GM18526 (cell line): ENCODE results near the gene GPR152.
A peak's percentile ranks its signal among the peaks of the same experiment; 100 is the strongest.

Experiments
- POLR2A ChIP-seq: IDR thresholded peaks from 3 replicates; pipeline ENCODE4 v1.6.1; 2011; ENCODE audit not compliant: insufficient read length; ENCODE audit errors: extremely low read depth

Gene GPR152

DNA sequence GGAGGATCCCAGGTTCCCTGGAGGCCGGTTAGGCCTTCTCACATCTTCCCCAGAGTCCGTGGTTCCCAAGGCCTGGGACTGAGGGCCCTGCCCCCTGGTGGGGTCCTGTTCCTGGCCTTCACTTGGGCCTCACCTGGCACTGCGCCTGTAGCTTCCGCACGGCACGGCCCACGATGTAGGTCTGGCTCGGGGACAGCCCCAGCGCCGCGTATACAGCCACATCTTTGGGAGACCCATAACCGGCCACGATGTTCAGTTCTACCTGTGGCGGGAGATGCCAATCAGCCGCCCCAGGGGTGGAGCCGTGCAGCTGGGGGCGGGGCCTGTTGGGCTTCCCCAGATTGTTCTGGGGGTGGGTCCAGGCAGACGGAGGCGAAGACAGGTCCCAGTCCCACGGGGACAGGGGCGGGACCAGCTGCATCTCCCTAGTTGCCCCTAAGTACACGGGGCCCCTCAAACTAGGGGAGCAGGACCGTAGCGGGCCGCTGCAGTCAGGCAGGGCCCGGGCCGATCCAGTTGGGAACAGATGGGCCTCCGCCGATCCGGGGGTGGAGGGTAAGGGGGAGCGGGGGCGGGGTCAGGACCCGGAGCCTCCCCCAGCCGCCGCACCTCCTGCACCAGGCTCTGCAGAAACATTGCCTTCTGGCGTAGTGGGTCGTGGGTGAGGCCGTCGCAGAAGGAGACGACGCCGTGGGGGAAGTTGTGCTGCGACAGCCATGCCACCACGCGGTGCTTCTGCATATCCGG, 40.4 kb upstream of the GPR152 start:
- TF ChIP-seq POLR2A: no peak

DNA sequence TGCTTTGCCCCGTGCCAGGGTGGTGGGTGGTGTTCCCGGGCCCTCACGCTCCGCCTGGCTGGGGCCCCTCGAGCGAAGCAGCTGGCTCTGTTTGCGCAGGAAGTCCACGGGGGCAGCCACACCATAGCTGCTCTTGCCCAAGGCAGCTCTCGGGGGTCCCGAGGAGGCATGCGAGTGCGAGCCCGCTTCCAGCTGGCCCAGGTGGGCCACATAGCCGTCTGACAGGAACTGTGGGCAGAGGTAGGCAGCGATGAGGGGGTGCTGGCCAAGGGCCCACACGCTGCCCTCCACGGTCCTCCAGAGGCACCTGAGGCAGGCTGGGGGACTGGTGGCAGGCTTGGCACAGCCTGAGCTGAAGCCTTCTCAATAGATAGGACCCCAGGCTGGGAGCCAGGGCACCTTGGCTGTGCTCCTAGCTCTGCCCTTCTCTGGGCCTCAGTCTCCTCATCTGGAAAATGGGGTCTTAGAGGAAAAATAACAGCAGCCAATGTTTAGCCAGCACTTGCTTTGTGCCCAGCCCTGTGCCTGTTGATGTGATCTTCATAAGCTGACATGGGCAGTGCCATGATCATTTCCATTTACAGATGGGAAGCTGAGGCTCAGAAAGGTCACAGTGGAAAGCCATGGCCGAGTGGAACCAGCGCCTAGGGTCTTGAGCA, 39.7 kb upstream of the GPR152 start:
- TF ChIP-seq POLR2A: no peak

DNA sequence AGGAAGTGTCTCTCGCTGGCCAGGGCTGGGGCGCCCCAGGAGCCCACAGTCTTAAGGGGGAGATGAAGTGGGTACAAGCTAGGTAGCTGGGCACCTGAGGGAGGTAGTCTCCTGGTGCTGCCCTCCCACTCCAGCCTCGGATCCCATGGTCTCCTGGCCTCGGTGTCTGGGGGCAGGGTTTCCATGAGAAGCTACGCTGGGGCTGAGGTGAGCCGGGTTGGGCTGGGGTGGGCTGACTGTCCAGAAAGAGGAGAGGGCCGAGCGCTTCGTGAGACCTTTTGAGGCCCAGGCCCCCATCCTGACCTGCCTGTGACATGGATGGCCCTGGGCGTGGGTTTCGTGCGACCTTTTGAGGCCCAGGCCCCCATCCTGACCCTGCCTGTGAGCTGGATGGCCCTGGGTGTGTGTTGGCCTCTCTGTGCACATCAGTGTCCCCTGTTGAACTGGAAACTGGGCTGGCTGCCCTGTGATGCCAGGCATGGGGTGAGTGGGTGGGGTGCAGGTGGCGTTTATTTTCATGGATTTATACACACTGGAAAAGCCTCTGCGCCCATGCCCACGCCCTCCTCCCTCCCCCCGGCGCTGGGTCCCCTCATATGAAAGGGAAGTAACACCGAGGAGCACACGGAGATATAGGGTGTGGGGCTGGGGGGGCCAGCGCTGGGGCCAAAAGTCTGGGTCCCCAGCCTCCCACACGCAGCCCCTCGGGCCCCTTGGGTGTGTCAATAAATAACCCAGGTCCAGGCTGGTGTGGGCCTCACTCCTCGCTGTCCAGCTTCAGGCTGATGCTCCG, 38.9 kb upstream of the GPR152 start:
- TF ChIP-seq POLR2A: no peak

DNA sequence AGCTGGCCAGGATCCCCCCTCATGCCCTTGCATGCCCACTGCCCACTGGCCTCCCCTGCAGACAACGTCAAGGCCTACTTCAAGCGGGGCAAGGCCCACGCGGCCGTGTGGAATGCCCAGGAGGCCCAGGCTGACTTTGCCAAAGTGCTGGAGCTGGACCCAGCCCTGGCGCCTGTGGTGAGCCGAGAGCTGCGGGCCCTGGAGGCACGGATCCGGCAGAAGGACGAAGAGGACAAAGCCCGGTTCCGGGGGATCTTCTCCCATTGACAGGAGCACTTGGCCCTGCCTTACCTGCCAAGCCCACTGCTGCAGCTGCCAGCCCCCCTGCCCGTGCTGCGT, 38.2 kb upstream of the GPR152 start:
- no peak for TF ChIP-seq POLR2A

DNA sequence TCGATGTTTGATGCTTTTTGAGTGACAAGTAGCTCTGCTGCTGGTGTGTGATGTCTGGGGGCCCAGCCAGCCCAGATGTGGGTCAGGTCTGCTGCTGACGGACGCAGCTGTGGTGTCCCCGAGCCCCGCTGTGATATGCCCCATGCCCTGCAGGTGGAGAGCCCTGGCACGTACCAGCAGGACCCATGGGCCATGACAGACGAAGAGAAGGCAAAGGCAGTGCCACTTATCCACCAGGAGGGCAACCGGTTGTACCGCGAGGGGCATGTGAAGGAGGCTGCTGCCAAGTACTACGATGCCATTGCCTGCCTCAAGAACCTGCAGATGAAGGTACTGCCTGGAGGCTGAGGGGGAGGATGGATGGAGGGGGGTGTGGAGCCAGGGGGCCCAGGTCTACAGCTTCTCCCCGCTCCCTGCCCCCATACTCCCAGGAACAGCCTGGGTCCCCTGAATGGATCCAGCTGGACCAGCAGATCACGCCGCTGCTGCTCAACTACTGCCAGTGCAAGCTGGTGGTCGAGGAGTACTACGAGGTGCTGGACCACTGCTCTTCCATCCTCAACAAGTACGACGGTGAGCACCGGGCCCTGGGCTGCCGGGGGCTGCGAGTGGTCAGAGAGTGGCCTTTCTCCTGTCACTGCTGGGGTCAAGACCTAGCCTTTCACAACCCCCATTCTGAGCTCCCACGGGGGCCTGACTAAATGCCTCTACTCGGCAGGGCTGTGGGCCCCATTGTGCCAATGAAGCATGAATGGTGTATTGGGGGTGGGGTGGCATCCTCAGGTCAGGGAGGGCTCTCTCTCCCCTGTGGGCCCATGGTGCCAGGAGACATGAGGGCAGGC, 37.6 kb upstream of the GPR152 start:
- no peak for TF ChIP-seq POLR2A

DNA sequence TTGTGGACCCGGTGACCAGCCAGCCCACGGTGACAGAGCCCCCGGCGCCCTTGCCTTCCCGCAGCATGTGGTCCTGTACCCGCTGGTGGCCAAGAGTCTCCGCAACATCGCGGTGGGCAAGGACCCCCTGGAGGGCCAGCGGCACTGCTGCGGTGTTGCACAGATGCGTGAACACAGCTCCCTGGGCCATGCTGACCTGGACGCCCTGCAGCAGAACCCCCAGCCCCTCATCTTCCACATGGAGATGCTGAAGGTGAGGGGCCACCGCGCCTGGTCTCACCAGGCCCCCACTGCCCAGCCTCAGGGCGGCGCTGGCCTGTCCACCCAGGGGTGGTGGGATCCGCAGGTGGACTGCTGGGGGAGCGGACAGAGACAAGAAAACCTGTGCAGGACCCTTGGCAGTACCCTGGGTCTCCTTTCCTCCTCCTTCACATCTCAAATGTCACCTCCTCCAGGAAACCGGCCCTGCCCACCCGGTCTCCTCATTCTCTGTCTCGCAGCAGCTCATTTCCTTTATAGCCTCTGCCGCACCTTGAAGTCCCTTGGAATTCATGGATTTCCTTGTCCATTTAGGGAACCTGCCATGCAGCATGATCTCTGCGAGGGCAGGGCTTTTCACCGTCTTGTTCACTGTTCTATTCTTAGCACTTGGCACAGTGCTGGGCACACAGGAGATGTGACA, 36.8 kb upstream of the GPR152 start:
- TF ChIP-seq POLR2A: no peak

DNA sequence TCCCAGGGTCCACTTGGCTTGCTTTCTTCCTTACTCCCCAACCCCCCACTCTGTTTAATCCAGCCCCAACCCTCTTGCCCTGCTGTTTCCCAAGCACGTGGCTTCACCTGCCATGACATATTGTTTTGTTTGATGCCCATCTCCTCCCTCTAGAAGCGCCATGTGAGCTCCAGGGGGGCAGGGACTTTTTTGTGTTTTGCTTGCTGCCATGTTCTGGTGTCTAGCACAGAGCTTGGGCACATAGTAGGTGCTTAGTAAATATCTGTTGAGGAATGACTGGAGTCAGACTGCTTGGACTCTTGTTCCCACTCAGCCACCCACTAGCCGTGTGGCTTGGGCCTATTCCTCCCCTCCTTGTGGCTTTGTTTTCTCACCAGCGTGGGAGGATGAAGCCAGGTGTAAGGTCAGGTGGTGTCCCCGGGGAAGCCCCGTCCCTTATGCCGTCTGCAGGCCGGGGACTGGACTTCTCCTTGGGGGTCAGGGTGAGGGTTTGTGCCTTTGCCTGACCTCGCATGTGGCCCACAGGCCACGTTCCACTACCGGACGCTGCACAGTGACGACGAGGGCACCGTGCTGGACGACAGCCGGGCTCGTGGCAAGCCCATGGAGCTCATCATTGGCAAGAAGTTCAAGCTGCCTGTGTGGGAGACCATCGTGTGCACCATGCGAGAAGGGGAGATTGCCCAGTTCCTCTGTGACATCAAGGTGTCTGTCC, 34.1 kb upstream of the GPR152 start:
- no peak for TF ChIP-seq POLR2A

DNA sequence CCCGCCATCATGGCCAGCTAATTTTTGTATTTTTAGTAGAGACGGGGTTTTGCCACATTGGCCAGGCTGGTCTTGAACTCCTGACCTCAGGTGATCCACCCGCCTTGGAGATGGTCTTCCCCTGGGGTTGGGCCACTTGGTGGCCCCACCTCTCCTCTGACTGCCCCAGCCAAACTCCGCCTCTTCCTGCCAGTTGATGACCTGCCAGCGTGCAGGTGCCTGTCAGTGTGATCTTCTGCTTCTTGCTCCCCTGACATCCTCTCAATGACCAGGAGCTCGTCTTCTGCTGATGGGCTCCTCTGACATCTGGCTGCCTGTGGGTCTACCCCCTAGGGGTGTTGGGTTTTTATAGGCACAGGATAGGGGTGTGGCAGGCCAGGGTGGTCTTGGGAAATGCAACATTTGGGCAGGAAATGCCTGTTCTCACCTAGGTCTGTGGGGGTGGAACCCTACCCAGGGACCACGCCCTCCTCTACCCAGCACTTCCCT, 33.4 kb upstream of the GPR152 start:
- peak; percentile 84 for TF ChIP-seq POLR2A

DNA sequence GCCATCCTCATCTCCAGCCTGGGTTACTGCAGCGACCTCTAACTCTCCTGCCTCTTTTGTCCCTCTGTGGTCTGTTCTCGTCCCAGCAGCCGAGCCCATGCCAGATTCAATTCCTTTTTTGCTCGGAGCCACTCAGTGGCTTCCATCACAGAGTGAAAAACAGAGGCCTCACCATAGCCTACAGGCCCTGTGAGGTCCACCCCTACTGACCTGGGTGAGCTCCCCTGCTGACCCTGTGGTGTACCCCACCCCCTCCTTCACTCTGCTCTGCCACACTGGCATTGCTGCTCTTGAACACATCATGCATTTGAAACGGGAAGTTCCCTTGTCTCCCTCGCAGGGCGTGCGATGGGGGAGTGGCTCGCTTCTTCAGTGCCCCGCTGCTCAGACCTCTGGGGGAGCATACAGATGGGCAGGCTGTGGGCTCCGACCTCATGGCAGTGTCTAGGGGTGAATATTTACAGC, 32.4 kb upstream of the GPR152 start:
- peak; percentile 42 for TF ChIP-seq POLR2A

DNA sequence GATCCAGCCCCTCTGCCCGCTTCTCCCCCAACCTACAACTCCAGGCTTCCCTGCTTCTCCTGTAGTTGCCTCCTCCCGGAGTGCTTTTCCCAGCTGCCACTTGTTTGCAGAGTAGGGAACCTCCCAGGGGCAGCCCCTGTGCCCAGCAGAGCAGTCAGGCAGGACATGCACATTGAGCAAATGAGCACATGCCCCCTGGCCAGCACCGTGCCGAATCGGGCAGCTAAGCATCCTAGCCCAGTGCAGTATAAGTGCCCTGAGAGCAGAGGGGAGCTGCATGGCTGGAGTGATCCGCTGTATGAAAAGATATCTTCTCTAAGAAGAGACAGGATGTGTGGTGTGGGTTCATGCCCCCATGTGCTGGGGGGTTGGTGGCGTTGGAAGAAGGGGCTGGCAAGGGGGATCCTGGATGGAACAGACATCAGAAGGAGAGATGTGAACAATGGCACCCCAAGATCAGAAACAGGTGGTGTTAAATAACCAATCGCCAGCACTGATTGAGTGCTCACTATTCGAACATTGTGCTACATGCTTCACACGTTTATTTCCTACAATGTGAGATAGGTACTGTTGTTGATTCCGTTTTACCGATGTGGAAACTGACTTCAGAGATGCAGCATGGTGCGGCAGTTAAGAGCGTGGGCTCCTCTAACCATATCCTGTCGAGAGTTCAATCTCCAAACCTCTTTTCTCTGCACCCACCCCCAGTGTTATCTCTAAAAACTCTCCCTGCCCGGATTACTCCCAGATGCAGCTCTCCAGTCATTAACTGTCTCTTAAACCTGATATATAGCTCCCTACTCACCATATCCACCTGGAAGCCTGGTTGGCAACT, 31.5 kb upstream of the GPR152 start:
- no peak for TF ChIP-seq POLR2A

DNA sequence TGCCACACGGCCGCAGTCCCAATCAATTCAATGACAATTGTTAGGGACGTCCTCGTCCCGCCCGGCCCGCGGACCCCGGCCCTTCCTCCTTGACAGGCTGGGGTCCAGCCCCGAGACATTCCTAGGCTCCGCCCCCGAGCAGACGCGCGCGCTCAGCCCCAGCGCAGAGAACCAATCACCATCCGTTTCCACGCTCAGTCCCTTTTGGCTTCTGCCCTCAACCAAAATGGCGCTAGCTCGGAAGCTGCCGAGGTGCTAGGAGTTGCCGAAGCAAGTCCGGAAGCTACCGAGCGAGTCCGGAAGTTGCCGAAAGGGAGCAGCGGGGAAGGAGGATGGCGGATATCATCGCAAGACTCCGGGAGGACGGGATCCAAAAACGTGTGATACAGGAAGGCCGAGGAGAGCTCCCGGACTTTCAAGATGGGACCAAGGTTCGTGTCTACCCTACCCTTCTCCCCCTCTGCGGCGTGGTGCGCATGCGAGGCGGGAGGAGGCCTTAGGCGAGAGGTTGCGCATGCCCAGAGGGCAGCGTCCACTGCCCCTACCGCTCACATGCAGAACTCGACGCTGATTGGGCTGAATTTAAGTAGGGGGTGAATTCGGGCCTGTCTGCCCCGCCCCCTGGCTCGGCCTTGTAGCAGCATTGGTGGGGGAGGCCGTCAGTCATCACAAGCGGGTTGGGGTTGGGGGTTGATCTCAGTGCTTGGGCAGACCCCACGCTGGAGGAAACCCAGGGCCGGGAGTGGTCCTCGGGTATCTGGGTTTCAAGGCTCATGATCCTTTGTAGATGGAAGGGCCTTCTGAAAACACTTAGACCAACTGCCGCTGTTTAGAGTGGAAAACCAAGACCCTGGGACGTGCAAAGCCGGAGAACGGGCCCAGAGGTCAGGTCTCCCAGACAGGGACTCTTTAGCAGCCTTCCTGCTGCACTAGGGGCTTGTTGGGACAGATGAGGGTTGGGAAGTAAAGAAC, 30.6 kb upstream of the GPR152 start, which contains the start of gene AIP:
AIP (plus strand) TSS at position 200 of the 972 bp plus-strand sequence; CDS start at position 333, 133 bp downstream.
- TF ChIP-seq POLR2A: peak; percentile 81
